LHCN-M2 (cell line): ENCODE results near the gene FBXO22. TPM values are rescaled to one million over a fixed set of nuclear protein-coding genes. Genes with fewer than 3 reads are reported as not detected.
"Not testable (repeated sequence)": the region's sequence is repeated elsewhere in the genome, so short reads cannot be mapped to it uniquely, and the experiment has no call there.

Experiments used
- DNase-seq: peaks from one replicate; pipeline ENCODE4 v3.0.0-alpha.2; 2012; ENCODE audit warnings: low read depth
- total RNA-seq: library from RNA; depleted of rRNA; stranded (reverse); fragments of >200 nt; gene quantifications from 2 replicates; pipeline ENCODE4 v1.2.3, GENCODE V29; 2014; rRNA removed

Gene FBXO22
- total RNA-seq, 1 experiment from 2014 or later = 40.3 TPM

GRCh38 chr15:75981149-75981815 lies 77.6 kb downstream of the FBXO22 start:
- no peak for DNase-seq

- DNase-seq = no peak
These were observed 78.8 kb downstream of the FBXO22 start for GRCh38 chr15:75982468-75982867.

- DNase-seq = not testable (repeated sequence)
These were observed 81.0 kb downstream of the FBXO22 start for GRCh38 chr15:75984706-75985105.

GRCh38 chr15:75985971-75986370 lies 82.3 kb downstream of the FBXO22 start:
- DNase-seq = no peak

- no peak for DNase-seq
These were observed 85.4 kb downstream of the FBXO22 start for GRCh38 chr15:75989045-75989444.

GRCh38 chr15:75989875-75990274 lies 86.2 kb downstream of the FBXO22 start:
- no peak for DNase-seq

Other genes starting within 250 kb of the FBXO22 start
- gene CSPG4, start 191.0 kb upstream of the FBXO22 start, total RNA-seq = 16.4 and 21.0 TPM in 2 replicates
- gene UBE2Q2, start 60.4 kb upstream of the FBXO22 start, total RNA-seq = 59.4 and 60.6 TPM in 2 replicates
- gene NRG4, start 108.5 kb downstream of the FBXO22 start, total RNA-seq = not detected in 2 replicates
- gene TMEM266, start 156.1 kb downstream of the FBXO22 start, total RNA-seq = not detected in 2 replicates